Inflammatory macrophage (primary cell): ENCODE data around the gene TDRD7.
"Not testable (repeated sequence)": the region's sequence is repeated elsewhere in the genome, so short reads cannot be mapped to it uniquely, and the experiment has no call there.

ENCODE experiments used
- DNase-seq, 2 donors: peaks; one replicate each; pipeline ENCODE4 v3.0.0-alpha.2; 2020 to 2022

Gene TDRD7

GRCh38 chr9:97480174-97480573 lies 68.3 kb downstream of the TDRD7 start:
- no peak for DNase-seq

DNA sequence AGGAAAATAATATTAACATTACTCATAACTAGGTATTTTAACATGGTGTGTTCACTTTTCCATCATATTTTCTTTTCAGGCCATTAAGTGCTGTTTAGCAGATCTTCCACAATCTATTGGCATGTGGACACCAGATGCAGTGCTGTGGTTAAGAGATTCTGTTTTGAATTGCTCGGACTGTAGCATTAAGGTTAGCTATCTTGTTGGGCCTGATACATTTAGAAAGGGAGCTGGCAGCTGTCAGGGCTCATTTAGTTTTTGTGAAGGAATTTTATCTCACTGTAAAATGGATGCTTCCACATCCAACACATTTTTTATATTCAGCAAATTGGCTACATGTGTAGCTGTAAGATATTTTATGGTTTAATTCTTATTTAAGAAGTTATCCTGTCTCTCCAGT lies 68.9 kb downstream of the TDRD7 start:
- no peak for DNase-seq

DNA sequence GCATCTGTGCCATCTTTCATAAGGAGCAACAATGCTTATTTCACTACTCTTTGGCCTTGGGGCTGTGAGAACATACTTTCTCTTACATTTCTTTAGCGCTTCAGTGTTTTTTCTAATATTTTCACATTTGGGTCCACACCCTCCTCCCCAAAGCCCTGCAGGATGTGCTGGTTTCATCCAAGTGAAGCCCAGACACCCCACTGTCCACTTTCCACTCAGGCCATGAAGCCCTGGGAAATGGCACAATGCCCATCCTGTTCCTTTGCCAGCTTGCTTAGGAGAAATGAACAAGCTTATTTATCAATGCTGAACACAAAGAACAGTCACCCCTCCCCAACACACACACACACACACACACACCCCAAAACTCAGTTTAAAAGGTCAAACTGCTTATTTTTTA lies 72.2 kb downstream of the TDRD7 start:
- no peak for DNase-seq

DNA sequence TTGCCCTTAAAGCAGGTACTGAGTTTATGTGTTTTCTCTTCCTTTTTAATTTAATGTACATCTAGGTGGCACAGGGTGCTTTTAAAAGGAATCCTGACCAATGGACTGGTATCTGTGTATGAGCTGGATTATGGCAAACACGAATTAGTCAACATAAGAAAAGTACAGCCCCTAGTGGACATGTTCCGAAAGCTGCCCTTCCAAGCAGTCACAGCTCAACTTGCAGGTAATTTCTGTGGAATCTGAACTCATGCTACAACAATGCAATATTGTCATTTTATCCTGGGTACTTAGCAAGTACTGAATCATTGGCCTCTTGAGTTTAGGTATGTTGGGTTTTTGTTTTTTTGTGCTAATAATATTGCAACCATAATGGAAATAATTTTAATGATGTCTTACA lies 75.2 kb downstream of the TDRD7 start:
- no peak for DNase-seq

DNA sequence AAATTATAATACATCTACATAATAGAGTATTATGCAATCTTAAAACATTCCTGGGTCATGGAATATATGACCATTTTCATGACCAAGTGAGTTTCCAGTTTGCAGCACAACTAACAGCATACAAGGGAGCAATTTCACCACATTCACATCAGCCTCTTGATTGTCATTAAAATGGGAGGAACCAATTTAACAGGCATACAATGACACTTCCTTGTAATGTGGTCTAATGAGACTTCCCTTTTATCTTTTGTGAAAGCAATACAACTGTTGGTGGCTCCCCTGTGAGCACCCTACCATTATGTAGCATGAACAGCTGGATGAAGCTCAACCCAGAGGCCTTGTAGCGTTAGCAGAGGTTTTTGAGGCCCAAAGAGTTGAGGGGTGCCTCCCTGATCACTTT lies 76.0 kb downstream of the TDRD7 start:
- DNase-seq, result peak; percentile 21 to 53

GRCh38 chr9:97491216-97491999 lies 79.5 kb downstream of the TDRD7 start:
- DNase-seq, result no peak

GRCh38 chr9:97497558-97498375 lies 85.9 kb downstream of the TDRD7 start:
- DNase-seq, result not testable (repeated sequence)

DNA sequence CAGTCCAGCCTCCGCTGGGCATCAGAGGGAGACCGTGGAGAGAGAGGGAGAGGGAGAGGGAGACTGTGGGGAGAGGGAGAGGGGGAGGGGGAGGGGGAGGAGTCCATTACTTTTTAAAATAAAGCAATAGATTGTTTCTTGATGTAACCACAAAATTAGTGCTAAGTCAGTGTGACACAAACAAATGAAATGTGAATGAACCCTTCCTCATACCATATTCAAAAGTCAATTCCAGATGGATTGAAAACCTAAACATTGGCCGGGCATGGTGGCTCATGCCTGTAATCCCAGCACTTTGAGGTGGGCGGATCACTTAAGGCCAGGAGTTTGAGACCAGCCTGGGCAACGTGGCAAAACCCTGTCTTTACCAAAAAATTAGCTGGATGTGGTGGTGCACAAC lies 87.0 kb downstream of the TDRD7 start:
- not testable (repeated sequence) for DNase-seq

DNA sequence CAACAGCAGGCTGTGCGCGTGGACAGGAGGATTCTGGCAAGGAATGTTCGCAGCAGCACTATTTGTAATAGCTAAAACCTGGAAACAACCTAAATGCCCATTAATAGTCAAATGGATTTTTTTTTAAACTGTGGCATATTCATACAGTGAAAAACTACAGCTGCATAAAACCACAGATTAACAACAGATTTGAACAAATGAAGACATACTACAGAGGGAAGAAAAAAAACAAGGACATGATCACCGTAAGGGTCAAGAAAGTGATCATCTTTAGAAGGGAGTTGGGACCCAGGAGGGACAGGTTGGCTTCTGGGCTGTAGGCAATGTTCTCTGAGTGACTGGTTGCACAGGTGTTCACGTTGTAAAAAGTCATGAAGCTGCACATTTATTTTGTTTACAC lies 88.4 kb downstream of the TDRD7 start:
- no peak for DNase-seq

DNA sequence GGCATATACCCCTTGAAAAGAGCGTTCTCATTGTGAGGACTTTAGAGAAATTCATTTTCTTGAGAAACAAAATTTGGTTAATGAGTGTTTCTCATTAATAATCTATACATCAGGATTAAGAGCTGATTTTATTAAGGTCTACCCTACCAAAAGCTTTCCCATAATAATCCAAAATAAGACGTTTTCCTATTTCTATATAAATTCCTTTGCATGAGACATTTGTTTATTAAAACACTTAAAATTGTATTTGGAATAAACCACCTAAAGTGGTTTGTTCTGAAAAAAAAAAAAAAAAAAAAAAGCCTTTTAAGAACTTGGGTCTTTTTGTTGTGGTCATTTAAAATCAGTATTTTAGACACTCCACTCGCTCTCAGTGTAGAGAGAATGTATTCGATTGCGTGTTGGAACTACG lies 88.9 kb downstream of the TDRD7 start:
- DNase-seq, result no peak

- peak; percentile 42 to 73 for DNase-seq
Observed at GRCh38 chr9:97501177-97501971, 89.5 kb downstream of the TDRD7 start, which contains the start of gene TMOD1. TMOD1 (plus strand) TSS chr9:97501666; CDS start chr9:97524189, 22,523 bp downstream.

DNA sequence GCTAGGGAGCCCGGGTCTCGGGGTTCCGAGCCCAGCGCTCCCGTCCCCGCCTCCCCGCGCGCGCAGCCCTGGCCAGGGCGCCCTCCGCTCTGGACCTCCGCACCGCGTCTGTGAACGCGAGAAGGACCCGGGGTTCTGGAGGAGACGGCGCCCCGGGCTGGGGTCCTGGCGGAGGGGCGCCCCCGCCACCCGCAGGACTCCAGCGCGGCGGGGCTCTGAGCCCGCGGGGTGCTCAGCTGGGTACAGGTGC lies 90.0 kb downstream of the TDRD7 start:
- no peak for DNase-seq

GRCh38 chr9:97502222-97502983 lies 90.5 kb downstream of the TDRD7 start:
- no peak for DNase-seq

DNA sequence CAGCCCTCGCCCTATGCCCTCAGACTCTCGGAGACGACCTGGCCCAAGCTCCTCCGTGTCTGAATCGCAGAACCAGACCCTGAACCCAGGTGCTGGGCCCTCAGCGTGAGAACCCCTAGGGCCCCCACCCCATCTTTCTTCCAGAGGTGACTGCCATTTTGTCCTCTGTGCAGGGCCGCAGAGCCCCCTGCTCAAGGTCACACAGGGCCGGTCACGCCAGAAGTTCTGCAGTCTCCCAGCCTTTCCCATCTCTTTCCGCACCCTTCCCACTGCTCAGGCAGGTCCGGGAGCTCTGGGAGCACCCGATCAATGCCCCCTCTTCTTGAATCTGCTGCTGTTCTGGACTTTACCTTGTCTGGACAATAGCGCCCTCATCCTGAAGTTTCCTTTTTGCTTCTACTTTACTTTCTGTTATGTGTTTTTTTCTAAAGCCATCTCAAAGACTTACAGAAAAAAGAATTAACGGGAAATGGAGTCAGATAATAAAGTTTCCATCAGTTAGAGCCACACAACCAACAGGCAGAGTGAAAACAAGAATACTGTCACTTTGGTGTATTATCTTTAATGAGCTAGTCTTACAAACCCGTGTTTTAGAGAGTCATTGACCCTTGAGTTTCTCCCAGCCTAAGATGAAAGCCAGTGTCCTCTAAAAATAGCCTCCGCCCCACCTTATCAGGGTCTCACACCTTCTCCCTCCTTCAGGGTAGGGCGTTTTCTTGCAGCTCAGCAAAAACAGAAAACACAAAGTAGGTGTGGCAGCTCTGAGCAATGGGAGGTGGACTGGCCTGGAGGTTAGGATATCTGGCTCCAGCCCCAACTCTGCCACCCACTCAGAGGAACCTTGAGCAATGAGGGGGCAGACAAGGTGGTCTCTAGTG lies 91.3 kb downstream of the TDRD7 start:
- no peak for DNase-seq

- no peak for DNase-seq
Observed at GRCh38 chr9:97503862-97504210, 91.9 kb downstream of the TDRD7 start.

GRCh38 chr9:97504381-97505216 lies 92.7 kb downstream of the TDRD7 start:
- no peak for DNase-seq

- no peak for DNase-seq
Observed at GRCh38 chr9:97505845-97506244, 93.9 kb downstream of the TDRD7 start.

DNA sequence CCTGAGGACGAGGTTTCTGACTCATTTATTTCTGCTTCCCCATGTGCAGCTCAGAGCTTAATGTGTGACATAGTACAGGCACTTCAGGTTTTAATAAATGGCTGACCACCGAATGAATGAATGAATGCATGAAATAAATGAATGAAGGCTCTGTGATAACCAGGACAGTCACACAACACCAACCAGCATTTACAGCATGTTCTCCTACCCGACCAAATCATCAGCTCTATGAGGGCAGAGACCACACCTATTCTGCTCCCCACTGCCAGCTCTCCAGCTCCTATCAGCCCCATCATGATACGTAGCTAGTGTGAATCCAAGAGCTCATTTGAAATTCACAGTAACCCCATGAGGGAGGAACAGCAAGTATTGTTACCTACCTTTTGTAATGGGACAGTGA lies 94.4 kb downstream of the TDRD7 start:
- no peak for DNase-seq

DNA sequence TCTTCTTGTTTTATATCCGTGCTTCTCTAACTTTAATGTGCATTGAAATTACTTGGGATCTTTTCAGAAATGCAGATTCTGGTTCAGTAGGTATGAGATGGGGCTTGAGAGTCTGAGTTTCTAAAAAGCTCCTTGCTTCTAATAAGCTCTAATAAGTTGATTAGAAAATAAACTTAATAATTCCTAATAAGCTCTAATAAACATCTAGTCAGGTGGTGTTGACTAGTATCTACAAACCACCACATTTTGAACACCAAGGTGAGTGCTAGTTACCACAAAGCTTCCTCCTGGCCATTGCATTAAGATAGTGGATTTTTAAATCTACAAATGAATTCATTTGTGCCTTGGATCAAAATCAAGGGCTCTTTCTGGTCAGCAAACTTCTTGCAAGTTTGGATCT lies 94.9 kb downstream of the TDRD7 start:
- no peak for DNase-seq

DNA sequence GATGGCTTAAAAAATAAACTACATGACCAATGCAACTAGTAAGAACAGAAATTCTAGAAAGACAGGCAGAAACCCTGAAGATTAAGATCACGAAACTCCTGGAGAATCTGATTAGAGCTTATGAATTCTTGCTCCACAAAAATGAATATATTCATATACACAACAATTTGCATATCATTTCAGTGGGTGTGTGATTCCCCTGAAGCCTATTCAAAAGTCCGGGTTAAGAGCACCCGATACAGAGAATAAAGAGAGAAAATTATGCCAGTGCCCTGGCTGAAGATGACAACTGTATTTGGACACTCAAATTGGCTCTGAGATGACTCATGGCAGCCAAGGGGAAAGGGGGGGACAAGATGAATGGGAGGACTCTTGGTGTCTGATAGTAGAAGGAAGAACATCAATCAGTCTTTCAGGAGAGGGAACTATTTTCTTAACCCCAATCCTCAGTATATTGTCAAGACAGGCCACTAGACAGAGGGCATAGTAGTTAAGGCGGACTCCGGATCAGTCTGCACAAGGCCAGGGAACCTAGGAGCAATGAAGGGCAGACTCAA lies 95.6 kb downstream of the TDRD7 start:
- DNase-seq, result no peak
